Prostate gland (tissue), 2 donors: ENCODE data around the gene AOC2. TPM values are rescaled to one million over a fixed set of nuclear protein-coding genes. Genes with fewer than 3 reads are reported as not detected.
A peak's percentile ranks its signal among the peaks of the same experiment; 100 is the strongest.
"Not testable (repeated sequence)": the region's sequence is repeated elsewhere in the genome, so short reads cannot be mapped to it uniquely, and the experiment has no call there.

Experiments used
- DNase-seq: peaks from one replicate; pipeline ENCODE4 v3.0.0-alpha.2; 2019; ENCODE audit warnings: low spot score
- H3K27ac ChIP-seq, 2 donors: fragments of 200-600 bp; sonication (generic); 2 replicates each; pipeline ENCODE4 v1.5.1; 2017 to 2019
- H3K27me3 ChIP-seq: fragments of 200-600 bp; sonication (generic); replicated peaks from 2 replicates; pipeline ENCODE4 v1.5.1; 2019; ENCODE audit not compliant: insufficient read depth
- H3K36me3 ChIP-seq, 2 donors: fragments of 200-600 bp; sonication (generic); 1 replicate in 1 of 2; 2 replicates in 1 of 2; pipeline versions ENCODE4 v1.5.1 to v1.8.1; 2017 to 2019
- H3K4me1 ChIP-seq: fragments of 200-600 bp; sonication (generic); replicated peaks from 2 replicates; pipeline ENCODE4 v1.5.1; 2019
- H3K4me3 ChIP-seq, 2 donors: fragments of 200-600 bp; sonication (generic); 2 replicates each; pipeline ENCODE4 v1.5.1; 2017 to 2019
- H3K9me3 ChIP-seq: fragments of 200-600 bp; sonication (generic); 2 replicates; pipeline ENCODE4 v1.5.1; 2017
- CTCF ChIP-seq, 4 experiments: fragments of 200-600 bp in 2 of 4; fragments of 450-650 bp in 2 of 4; sonication (generic) in 2 of 4; IDR thresholded peaks; 1 replicate in 3 of 4; 2 replicates in 1 of 4; pipeline ENCODE4 v1.5.1; 2016 to 2019; ENCODE audit warnings: antibody characterized with exemption in 4 of 4, mild to moderate bottlenecking in 2 of 4, moderate library complexity in 2 of 4
- POLR2A ChIP-seq: fragments of 450-650 bp; IDR thresholded peaks from one replicate; pipeline ENCODE4 v1.6.1; 2016; ENCODE audit warnings: antibody characterized with exemption, mild to moderate bottlenecking
- POLR2AphosphoS5 ChIP-seq: sonication (generic); formaldehyde crosslinking; IDR thresholded peaks from one replicate; pipeline ENCODE4 v1.6.1; 2017; ENCODE audit warnings: antibody characterized with exemption
- whole genome bisulfite sequencing: methylation state at CpG from one replicate; pipeline ENCODE4 v1.1.5; 2018; 5-methylcytosine and 5-hydroxymethylcytosine counted together
- intact Hi-C: fragments of 100-400 bp; cut with DNase I; formaldehyde crosslinking; loops from one replicate; pipeline ENCODE4 v1.14.2; 2022
- microRNA-seq: library from miRNA; unstranded; fragments of <30 nt; microRNA quantifications from one replicate; pipeline ENCODE4, GENCODE V29; 2016
- small RNA-seq, 2 donors: library from RNA; depleted of rRNA; stranded (forward); fragments of <200 nt; gene quantifications; one replicate each; pipeline ENCODE3, GENCODE V24; 2016
- total RNA-seq, 2 donors: library from RNA; depleted of rRNA; stranded (reverse); fragments of >200 nt; gene quantifications; one replicate each; pipeline ENCODE4 v1.1.0, GENCODE V29; 2016

AOC2 gene
- total RNA-seq, 2 donors from 2014 or later = 0.27 to 4.9 TPM

GRCh38 chr17:42894283-42895184, 50.2 kb downstream of the AOC2 start:
- Histone ChIP-seq H3K36me3 (no peaks in the 10 kb centered on the region), H3K27ac (no peak overlapping the region), H3K9me3 (no peaks in the 10 kb centered on the region), H3K4me3 (no peak overlapping the region), H3K27me3 (no peaks in the 10 kb centered on the region), H3K4me1 (no peaks in the 10 kb centered on the region)
- no peak for TF ChIP-seq POLR2A
- no peak for TF ChIP-seq POLR2AphosphoS5
- TF ChIP-seq CTCF (IDR thresholded peaks at IDR 0.05) = no peak
- DNase-seq = no peak
- 76% methylated on average over 12 of the region's 12 CpGs for WGBS
- intact Hi-C loops = no loop called here

GRCh38 chr17:42895185-42895555, 50.8 kb downstream of the AOC2 start:
- no peak for TF ChIP-seq CTCF (IDR thresholded peaks at IDR 0.05)
- peak; percentile 56 for TF ChIP-seq POLR2AphosphoS5
- H3K4me1 ChIP-seq = no peaks in the 10 kb centered on the region
- H3K36me3 ChIP-seq = no peaks in the 10 kb centered on the region
- no peak overlapping the region for H3K4me3 ChIP-seq
- H3K9me3 ChIP-seq = no peaks in the 10 kb centered on the region
- H3K27ac ChIP-seq = no peak overlapping the region
- intact Hi-C loops = no loop called here
- H3K27me3 ChIP-seq = no peaks in the 10 kb centered on the region
- 17% methylated on average over 2 of the region's 2 CpGs for WGBS
- peak; percentile 15 for DNase-seq

GRCh38 chr17:42898147-42898811, 53.9 kb downstream of the AOC2 start:
- intact Hi-C loops = no loop called here
- H3K4me3 ChIP-seq = no peak overlapping the region
- no peaks in the 10 kb centered on the region for H3K4me1 ChIP-seq
- no peak for TF ChIP-seq POLR2AphosphoS5
- no peak for TF ChIP-seq CTCF (IDR thresholded peaks at IDR 0.05)
- TF ChIP-seq POLR2A = no peak
- H3K36me3 ChIP-seq = no peaks in the 10 kb centered on the region
- WGBS = 92% methylated on average over 7 of the region's 7 CpGs
- no peaks in the 10 kb centered on the region for H3K9me3 ChIP-seq
- H3K27me3 ChIP-seq = no peaks in the 10 kb centered on the region
- no peak overlapping the region for H3K27ac ChIP-seq
- DNase-seq = no peak

- H3K27ac ChIP-seq, DNase-seq, H3K27me3 ChIP-seq, H3K36me3 ChIP-seq, intact Hi-C loops, H3K9me3 ChIP-seq, H3K4me3 ChIP-seq, H3K4me1 ChIP-seq: not testable (repeated sequence)
- 91% methylated on average over 3 of the region's 3 CpGs for WGBS
Observed at GRCh38 chr17:42899981-42900380, 55.6 kb downstream of the AOC2 start.

Small RNAs within 50 kb of the gene (microRNA-seq; reads per million reads assigned to microRNA genes)
- gene MIR6781 = not detected

Small RNAs within 50 kb of the gene (small RNA-seq; reads per million reads assigned to genes)
- 0 reads per million in 2 donors for gene MIR6781
- 0 reads per million in 2 donors for gene RNU6-287P

Other genes starting within 250 kb of the AOC2 start
- gene RETREG3, start 235.2 kb upstream of the AOC2 start, total RNA-seq = 100 to 1,000 TPM in 1 of 2 donors, 10 to 100 TPM in 1; 92.8 to 126 TPM
- 10 to 100 TPM; 38.7 to 78.4 TPM for gene TUBG1, start 234.9 kb upstream of the AOC2 start, total RNA-seq
- gene TUBG2, start 185.3 kb upstream of the AOC2 start, total RNA-seq = 10 to 100 TPM; 36.8 to 57.7 TPM
- 100 to 1,000 TPM in 1 of 2 donors, 10 to 100 TPM in 1; 87.4 to 102 TPM for gene PLEKHH3, start 167.6 kb upstream of the AOC2 start, total RNA-seq
- 1 to 10 TPM; 1.2 to 10.0 TPM for gene CCR10, start 162.7 kb upstream of the AOC2 start, total RNA-seq
- 1 to 10 TPM; 1.9 to 9.9 TPM for gene CNTNAP1, start 162.0 kb upstream of the AOC2 start, total RNA-seq
- gene EZH1, start 99.5 kb upstream of the AOC2 start, total RNA-seq = 10 to 100 TPM; 28.5 to 61.2 TPM
- 10 to 100 TPM; 16.3 TPM for gene RAMP2, start 83.4 kb upstream of the AOC2 start, total RNA-seq
- 10 to 100 TPM; 57.4 to 91.8 TPM for gene VPS25, start 71.1 kb upstream of the AOC2 start, total RNA-seq
- 10 to 100 TPM; 24.7 to 28.9 TPM for gene WNK4, start 64.0 kb upstream of the AOC2 start, total RNA-seq
- 100 to 1,000 TPM in 1 of 2 donors, 10 to 100 TPM in 1; 70.4 to 167 TPM for gene COA3, start 45.9 kb upstream of the AOC2 start, total RNA-seq
- gene CNTD1, start 45.7 kb upstream of the AOC2 start, total RNA-seq = 1 to 10 TPM; 1.4 to 7.7 TPM
- 100 to 1,000 TPM in 1 of 2 donors, 10 to 100 TPM in 1; 93.9 to 139 TPM for gene BECN1, start 20.3 kb upstream of the AOC2 start, total RNA-seq
- 10 to 100 TPM; 68.5 to 71.1 TPM for gene PSME3, start 11.2 kb upstream of the AOC2 start, total RNA-seq
- gene AOC3, start 6.6 kb downstream of the AOC2 start, total RNA-seq = 10 to 100 TPM; 20.7 to 57.7 TPM
- gene G6PC1, start 56.2 kb downstream of the AOC2 start, total RNA-seq = not detected
- 10 to 100 TPM; 34.2 to 48.4 TPM for gene AARSD1, start 119.9 kb downstream of the AOC2 start, total RNA-seq
- 1 to 10 TPM; 3.4 to 3.9 TPM for gene PTGES3L, start 135.5 kb downstream of the AOC2 start, total RNA-seq
- 10 to 100 TPM; 26.7 to 28.5 TPM for gene RUNDC1, start 136.0 kb downstream of the AOC2 start, total RNA-seq
- gene RPL27, start 153.8 kb downstream of the AOC2 start, total RNA-seq = 1,000 to 10,000 TPM in 1 of 2 donors, 100 to 1,000 TPM in 1; 571 to 1,082 TPM
- gene IFI35, start 162.2 kb downstream of the AOC2 start, total RNA-seq = 10 to 100 TPM; 35.6 to 40.1 TPM
- 100 to 1,000 TPM in 1 of 2 donors, 10 to 100 TPM in 1; 89.1 to 255 TPM for gene VAT1, start 177.8 kb downstream of the AOC2 start, total RNA-seq
- gene RND2, start 180.7 kb downstream of the AOC2 start, total RNA-seq = 1 to 10 TPM; 1.6 to 4.3 TPM